Testis (tissue), 3 donors: ENCODE measurements around the gene DHPS. TPM values are rescaled to one million over a fixed set of nuclear protein-coding genes. Genes with fewer than 3 reads are reported as not detected.

Source experiments
- DNase-seq: peaks from one replicate; pipeline ENCODE4 v3.0.0-alpha.2; 2019
- H3K27ac ChIP-seq, 2 donors: fragments of 200-600 bp; sonication (generic); one replicate each; pipeline ENCODE4 v1.5.1; 2019
- H3K27me3 ChIP-seq: fragments of 200-600 bp; sonication (generic); one replicate; pipeline ENCODE4 v1.5.1; 2019
- H3K36me3 ChIP-seq: fragments of 200-600 bp; sonication (generic); one replicate; pipeline ENCODE4 v1.5.1; 2017; ENCODE audit warnings: low read depth; ENCODE audit errors: missing control alignments
- H3K4me1 ChIP-seq: fragments of 200-600 bp; sonication (generic); one replicate; pipeline ENCODE4 v1.5.1; 2019
- H3K4me3 ChIP-seq, 2 donors: fragments of 200-600 bp; sonication (generic); one replicate each; pipeline ENCODE4 v1.5.1; 2017 to 2019
- H3K9me3 ChIP-seq: fragments of 200-600 bp; sonication (generic); one replicate; pipeline ENCODE4 v1.5.1; 2017
- CTCF ChIP-seq, 3 experiments: fragments of 450-650 bp in 2 of 3; fragments of 200-600 bp in 1 of 3; sonication (generic) in 1 of 3; IDR thresholded peaks; one replicate each; pipeline ENCODE4 v1.5.1; 2016 to 2019; ENCODE audit warnings: antibody characterized with exemption in 3 of 3, mild to moderate bottlenecking in 2 of 3, moderate library complexity in 1 of 3
- POLR2A ChIP-seq: fragments of 450-650 bp; IDR thresholded peaks from one replicate; pipeline ENCODE4 v1.6.1; 2017; ENCODE audit warnings: antibody characterized with exemption, mild to moderate bottlenecking, moderate library complexity
- WGBS, 2 donors: methylation state at CpG; one replicate each; pipeline ENCODE4 v1.1.5; 2018; 5-methylcytosine and 5-hydroxymethylcytosine counted together
- intact Hi-C: fragments of 100-400 bp; cut with DNase I; formaldehyde crosslinking; loops from one replicate; pipeline ENCODE4 v1.15.1; 2023; ENCODE audit warnings: low total_unique reads
- polyA plus RNA-seq: library from polyadenylated mRNA; stranded (reverse); fragments of 350-450 nt; fragmentation: Illumina TruSeq; extraction: RNeasy Lipid Tissue Mini Kit (QIAGEN cat#74804); gene quantifications from one replicate; pipeline ENCODE4 v1.2.3, GENCODE V29; 2014; ENCODE audit warnings: low read depth, low replicate concordance; ENCODE audit not compliant: insufficient read depth
- small RNA-seq, 2 donors: library from RNA; depleted of rRNA; stranded (forward); fragments of <200 nt; gene quantifications; one replicate each; pipeline ENCODE3, GENCODE V24; 2016
- total RNA-seq, 2 donors: library from RNA; depleted of rRNA; stranded (reverse); fragments of >200 nt; gene quantifications; one replicate each; pipeline ENCODE4 v1.2.3, GENCODE V29; 2016

Gene DHPS
- total and polyA plus RNA-seq, 3 donors from 2014 or later = 50.2 to 119 (median 85.9) TPM

- DNase-seq = no peak
- TF ChIP-seq POLR2A = no peak
- no peak for TF ChIP-seq CTCF (IDR thresholded peaks at IDR 0.05)
- no peaks in the 10 kb centered on the region for H3K27me3 ChIP-seq
- 57 to 68% methylated on average over 13 of the region's 13 CpGs for WGBS, 2 donors
- H3K9me3 ChIP-seq = no peaks in the 10 kb centered on the region
- no peak overlapping the region for H3K4me3 ChIP-seq
- H3K4me1 ChIP-seq = peaks cover 5% of the 10 kb centered on the region
- intact Hi-C loops = no loop called here
- no peak overlapping the region for H3K27ac ChIP-seq
- H3K36me3 ChIP-seq = no peaks in the 10 kb centered on the region
These were observed 45.0 kb downstream of the DHPS start for GRCh38 chr19:12636631-12637030.

- TF ChIP-seq POLR2A (no peak), CTCF (IDR thresholded peaks at IDR 0.05) (no peak)
- no peak overlapping the region for H3K27ac ChIP-seq
- no peaks in the 10 kb centered on the region for H3K36me3 ChIP-seq
- intact Hi-C loops = no loop called here
- H3K4me3 ChIP-seq = no peak overlapping the region
- H3K27me3 ChIP-seq = no peaks in the 10 kb centered on the region
- 97% methylated on average over 7 of the region's 7 CpGs for WGBS, 2 donors
- H3K9me3 ChIP-seq = no peaks in the 10 kb centered on the region
- no peaks in the 10 kb centered on the region for H3K4me1 ChIP-seq
- DNase-seq = no peak
These were observed 52.5 kb downstream of the DHPS start for GRCh38 chr19:12629215-12629614.

- no peaks in the 10 kb centered on the region for H3K36me3 ChIP-seq
- intact Hi-C loops = no loop called here
- WGBS, 2 donors = 92 to 93% methylated on average over 17 of the region's 17 CpGs
- TF ChIP-seq CTCF (IDR thresholded peaks at IDR 0.05) = no peak
- TF ChIP-seq POLR2A = no peak
- H3K27me3 ChIP-seq = no peaks in the 10 kb centered on the region
- H3K4me3 ChIP-seq = no peak overlapping the region
- no peaks in the 10 kb centered on the region for H3K4me1 ChIP-seq
- DNase-seq = no peak
- no peak overlapping the region for H3K27ac ChIP-seq
- H3K9me3 ChIP-seq = no peaks in the 10 kb centered on the region
These were observed 53.3 kb downstream of the DHPS start for GRCh38 chr19:12628040-12629022.

GRCh38 chr19:12626958-12627357 is 54.7 kb downstream of the DHPS start:
- Histone ChIP-seq H3K36me3 (no peaks in the 10 kb centered on the region), H3K4me1 (no peaks in the 10 kb centered on the region), H3K9me3 (no peaks in the 10 kb centered on the region), H3K27ac (no peak overlapping the region), H3K4me3 (no peak overlapping the region), H3K27me3 (no peaks in the 10 kb centered on the region)
- DNase-seq = no peak
- TF ChIP-seq CTCF (IDR thresholded peaks at IDR 0.05) = no peak
- intact Hi-C loops = no loop called here
- 90 to 91% methylated on average over 8 of the region's 8 CpGs for WGBS, 2 donors

Small RNA genes within 50 kb of the gene (small RNA-seq; reads per million reads assigned to genes)
- 1,171 to 1,317 reads per million in 2 donors for gene SNORD41

Other genes starting within 250 kb of the DHPS start
- 1 to 10 TPM; 4.1 to 5.0 TPM for gene ZNF443, start 240.9 kb downstream of the DHPS start, total RNA-seq
- gene ZNF443, start 240.9 kb downstream of the DHPS start, polyA plus RNA-seq = 2.2 TPM
- gene ZNF709, start 197.1 kb downstream of the DHPS start, total RNA-seq = 10 to 100 TPM in 1 of 2 donors, 1 to 10 TPM in 1; 8.1 to 21.7 TPM
- 14.6 TPM for gene ZNF709, start 197.1 kb downstream of the DHPS start, polyA plus RNA-seq
- gene ZNF564, start 130.4 kb downstream of the DHPS start, total RNA-seq = 10 to 100 TPM; 10.7 to 18.0 TPM
- 4.6 TPM for gene ZNF564, start 130.4 kb downstream of the DHPS start, polyA plus RNA-seq
- gene ZNF490, start 71.1 kb downstream of the DHPS start, total RNA-seq = 10 to 100 TPM in 1 of 2 donors, 1 to 10 TPM in 1; 6.6 to 10.4 TPM
- 2.5 TPM for gene ZNF490, start 71.1 kb downstream of the DHPS start, polyA plus RNA-seq
- gene ZNF791, start 71.0 kb downstream of the DHPS start, total RNA-seq = 10 to 100 TPM; 16.1 to 17.2 TPM
- gene ZNF791, start 71.0 kb downstream of the DHPS start, polyA plus RNA-seq = 9.3 TPM
- gene MAN2B1, start 15.1 kb downstream of the DHPS start, total RNA-seq = 10 to 100 TPM; 29.7 to 30.6 TPM
- gene MAN2B1, start 15.1 kb downstream of the DHPS start, polyA plus RNA-seq = 45.7 TPM
- gene WDR83, start 15.1 kb downstream of the DHPS start, total RNA-seq = 10 to 100 TPM; 15.8 to 18.3 TPM
- gene WDR83, start 15.1 kb downstream of the DHPS start, polyA plus RNA-seq = 23.2 TPM
- 1 to 10 TPM in 1 of 2 donors, not detected in 1; 4.5 TPM for gene GNG14, start 6.1 kb upstream of the DHPS start, total RNA-seq
- gene GNG14, start 6.1 kb upstream of the DHPS start, polyA plus RNA-seq = not detected
- 10 to 100 TPM; 20.5 to 23.3 TPM for gene FBXW9, start 14.8 kb upstream of the DHPS start, total RNA-seq
- 27.4 TPM for gene FBXW9, start 14.8 kb upstream of the DHPS start, polyA plus RNA-seq
- gene TNPO2, start 42.1 kb upstream of the DHPS start, total RNA-seq = 100 to 1,000 TPM; 110 to 129 TPM
- gene TNPO2, start 42.1 kb upstream of the DHPS start, polyA plus RNA-seq = 103 TPM
- 100 to 1,000 TPM; 244 to 329 TPM for gene TRIR, start 52.8 kb upstream of the DHPS start, total RNA-seq
- 158 TPM for gene TRIR, start 52.8 kb upstream of the DHPS start, polyA plus RNA-seq
- gene GET3, start 55.6 kb upstream of the DHPS start, total RNA-seq = 100 to 1,000 TPM in 1 of 2 donors, 10 to 100 TPM in 1; 89.3 to 109 TPM
- 134 TPM for gene GET3, start 55.6 kb upstream of the DHPS start, polyA plus RNA-seq
- under 1 TPM; 0.50 to 0.87 TPM for gene BEST2, start 69.9 kb upstream of the DHPS start, total RNA-seq
- not detected for gene BEST2, start 69.9 kb upstream of the DHPS start, polyA plus RNA-seq
- 10 to 100 TPM; 54.4 to 63.4 TPM for gene HOOK2, start 93.7 kb upstream of the DHPS start, total RNA-seq
- gene HOOK2, start 93.7 kb upstream of the DHPS start, polyA plus RNA-seq = 30.0 TPM
- gene JUNB, start 109.6 kb upstream of the DHPS start, total RNA-seq = 100 to 1,000 TPM in 1 of 2 donors, 10 to 100 TPM in 1; 75.9 to 143 TPM
- 54.5 TPM for gene JUNB, start 109.6 kb upstream of the DHPS start, polyA plus RNA-seq
- 100 to 1,000 TPM in 1 of 2 donors, 10 to 100 TPM in 1; 72.1 to 117 TPM for gene PRDX2, start 119.9 kb upstream of the DHPS start, total RNA-seq
- 87.1 TPM for gene PRDX2, start 119.9 kb upstream of the DHPS start, polyA plus RNA-seq
- 10 to 100 TPM in 1 of 2 donors, 1 to 10 TPM in 1; 3.0 to 14.0 TPM for gene THSD8, start 120.2 kb upstream of the DHPS start, total RNA-seq
- gene THSD8, start 120.2 kb upstream of the DHPS start, polyA plus RNA-seq = 27.9 TPM
- 10 to 100 TPM; 15.7 to 18.6 TPM for gene RNASEH2A, start 124.7 kb upstream of the DHPS start, total RNA-seq
- gene RNASEH2A, start 124.7 kb upstream of the DHPS start, polyA plus RNA-seq = 14.1 TPM
- gene RTBDN, start 152.7 kb upstream of the DHPS start, total RNA-seq = 1 to 10 TPM; 3.8 to 5.1 TPM
- gene RTBDN, start 152.7 kb upstream of the DHPS start, polyA plus RNA-seq = 3.7 TPM
- 1 to 10 TPM; 8.5 to 9.0 TPM for gene MAST1, start 156.6 kb upstream of the DHPS start, total RNA-seq
- gene MAST1, start 156.6 kb upstream of the DHPS start, polyA plus RNA-seq = 11.7 TPM
- 10 to 100 TPM in 1 of 2 donors, 1 to 10 TPM in 1; 9.0 to 17.4 TPM for gene DNASE2, start 199.6 kb upstream of the DHPS start, total RNA-seq
- 17.7 TPM for gene DNASE2, start 199.6 kb upstream of the DHPS start, polyA plus RNA-seq
- gene KLF1, start 205.3 kb upstream of the DHPS start, total RNA-seq = under 1 TPM; 0.24 to 0.31 TPM
- not detected for gene KLF1, start 205.3 kb upstream of the DHPS start, polyA plus RNA-seq
- 10 to 100 TPM; 30.5 to 32.1 TPM for gene GCDH, start 209.3 kb upstream of the DHPS start, total RNA-seq
- gene GCDH, start 209.3 kb upstream of the DHPS start, polyA plus RNA-seq = 11.0 TPM
- 10 to 100 TPM; 12.3 to 20.4 TPM for gene SYCE2, start 237.4 kb upstream of the DHPS start, total RNA-seq
- 61.1 TPM for gene SYCE2, start 237.4 kb upstream of the DHPS start, polyA plus RNA-seq